Measurements from ENCODE around the gene BTBD2.

The BTBD2 gene

GRCh38 chr19:2044709-2045500 lies 29.4 kb upstream of the BTBD2 start:
- no CpG with 5 or more reads among the region's 18 CpGs for WGBS (ENCODE audit: extremely low coverage, insufficient coverage, low lambda C conversion rate)
- DNase-seq, result no peak
- H3K36me3 ChIP-seq (ENCODE audit: control insufficient read depth, insufficient read depth, low read length), result peaks cover 10% of the 10 kb centered on the region

DNA sequence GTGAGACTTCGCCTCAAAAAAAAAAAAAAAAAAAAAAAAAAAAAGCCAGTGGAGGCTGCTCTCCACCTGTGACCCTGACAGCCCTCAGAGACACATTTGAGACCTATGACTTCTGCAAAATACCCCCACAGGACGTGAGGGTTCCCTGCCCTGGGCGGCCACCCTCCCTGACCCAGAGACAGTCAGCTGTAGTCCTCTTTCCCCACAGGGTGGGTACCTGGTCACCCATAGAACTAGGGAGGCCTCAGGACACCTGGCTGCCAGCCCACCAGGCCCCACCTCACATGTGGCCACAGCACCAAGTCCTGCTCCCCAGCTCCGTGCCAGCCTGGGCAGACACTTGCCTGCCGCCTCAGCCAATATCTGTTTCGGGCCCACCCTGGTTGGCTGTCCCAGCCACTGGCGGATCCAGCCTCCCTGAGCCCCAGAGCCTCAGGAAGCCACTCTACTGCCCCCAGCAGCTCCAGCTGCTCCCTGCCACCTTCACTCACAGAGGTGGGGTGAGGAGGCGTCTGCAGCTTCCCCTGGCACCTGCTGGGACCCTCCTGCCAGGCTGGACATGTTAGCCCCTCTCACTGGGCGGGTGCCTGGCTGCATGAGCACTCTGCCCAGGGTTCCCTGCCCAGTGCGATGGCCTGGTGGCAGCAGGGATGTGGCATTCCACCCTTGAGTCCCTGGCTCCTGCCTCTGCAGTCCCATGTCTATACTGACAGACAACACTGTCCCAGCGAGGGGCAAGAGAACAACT lies 28.6 kb upstream of the BTBD2 start:
- Histone ChIP-seq H2AK5ac (ENCODE audit: low read length) (no peak overlapping the region), H3K4me2 (ENCODE audit: low read length) (no peak overlapping the region), H4K8ac (ENCODE audit: low read depth, low read length) (no peak overlapping the region), H4K5ac (ENCODE audit: low read length) (no peak overlapping the region), H2BK5ac (ENCODE audit: low read length) (no peak overlapping the region), H3K56ac (ENCODE audit: low read length) (peak overlapping the region; percentile 3), H3K9ac (ENCODE audit: low read length) (no peak overlapping the region), H3K27me3 (ENCODE audit: insufficient read depth, low read length, poor library complexity) (no peaks in the 10 kb centered on the region), H3K23ac (ENCODE audit: low read length) (no peak overlapping the region), H3K79me2 (ENCODE audit: control insufficient read depth, insufficient read depth, low read length) (peaks cover 10% of the 10 kb centered on the region), H3K4me3 (ENCODE audit: low read length) (no peak overlapping the region), H3K4me1 (ENCODE audit: control insufficient read depth, low read depth, low read length) (peaks cover 2% of the 10 kb centered on the region), H2BK120ac (ENCODE audit: low read depth, low read length) (no peak overlapping the region), H3K36me3 (ENCODE audit: control insufficient read depth, insufficient read depth, low read length) (peaks cover 11% of the 10 kb centered on the region), H3K79me1 (ENCODE audit: low read length) (peaks cover 15% of the 10 kb centered on the region), H3K27ac (ENCODE audit: low read depth, low read length) (no peak overlapping the region), H3K4ac (ENCODE audit: low read depth, low read length) (no peak overlapping the region), H3K18ac (ENCODE audit: low read length) (no peak overlapping the region), H2BK15ac (replicated peaks; ENCODE audit: low read depth) (no peak overlapping the region)
- no CpG with 5 or more reads among the region's 11 CpGs for WGBS (ENCODE audit: extremely low coverage, insufficient coverage, low lambda C conversion rate)
- DNase-seq, result no peak

More at GRCh38 chr19:2044709-2045500, 29.4 kb upstream of the BTBD2 start:
- Histone ChIP-seq H3K79me1 (ENCODE audit: low read length) (peaks cover 18% of the 10 kb centered on the region), H3K23ac (ENCODE audit: low read length) (no peak overlapping the region), H2BK15ac (replicated peaks; ENCODE audit: low read depth) (no peak overlapping the region), H3K4ac (ENCODE audit: low read depth, low read length) (no peak overlapping the region), H3K27me3 (ENCODE audit: insufficient read depth, low read length, poor library complexity) (no peaks in the 10 kb centered on the region), H3K18ac (ENCODE audit: low read length) (no peak overlapping the region), H3K79me2 (ENCODE audit: control insufficient read depth, insufficient read depth, low read length) (peaks cover 17% of the 10 kb centered on the region), H3K56ac (ENCODE audit: low read length) (no peak overlapping the region), H2BK5ac (ENCODE audit: low read length) (no peak overlapping the region), H4K5ac (ENCODE audit: low read length) (no peak overlapping the region), H4K8ac (ENCODE audit: low read depth, low read length) (no peak overlapping the region), H3K4me1 (ENCODE audit: control insufficient read depth, low read depth, low read length) (peaks cover 4% of the 10 kb centered on the region), H2AK5ac (ENCODE audit: low read length) (no peak overlapping the region), H3K4me2 (ENCODE audit: low read length) (no peak overlapping the region), H3K27ac (ENCODE audit: low read depth, low read length) (no peak overlapping the region), H3K9ac (ENCODE audit: low read length) (no peak overlapping the region), H3K4me3 (ENCODE audit: low read length) (no peak overlapping the region), H2BK120ac (ENCODE audit: low read depth, low read length) (no peak overlapping the region)

DNA sequence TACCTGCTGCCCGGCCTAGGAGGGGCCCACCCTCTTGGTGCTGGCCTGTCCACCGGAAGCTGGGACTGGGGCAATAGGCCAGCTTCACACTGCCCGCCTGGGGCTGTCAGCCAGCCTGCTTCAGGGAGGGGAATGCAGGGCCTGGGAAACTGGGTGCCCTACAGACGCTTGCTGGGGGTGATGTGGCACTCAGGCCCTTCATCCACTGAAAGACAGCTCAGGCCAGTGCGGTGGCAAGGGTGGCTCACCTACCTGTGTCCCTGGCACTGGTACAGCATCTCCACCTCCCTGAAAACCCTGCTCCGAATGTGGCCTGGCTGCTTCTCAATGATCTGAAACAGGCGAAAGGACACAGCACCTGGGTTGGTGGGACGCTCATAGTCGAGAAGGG lies 27.7 kb upstream of the BTBD2 start:
- no peak overlapping the region for H4K5ac ChIP-seq (ENCODE audit: low read length)
- no peak overlapping the region for H4K8ac ChIP-seq (ENCODE audit: low read depth, low read length)
- H2BK120ac ChIP-seq (ENCODE audit: low read depth, low read length), result no peak overlapping the region
- no peak overlapping the region for H3K27ac ChIP-seq (ENCODE audit: low read depth, low read length)
- H3K23ac ChIP-seq (ENCODE audit: low read length), result peak overlapping the region; percentile 56
- no peak overlapping the region for H3K4me2 ChIP-seq (ENCODE audit: low read length)
- H3K9ac ChIP-seq (ENCODE audit: low read length), result no peak overlapping the region
- peaks cover 11% of the 10 kb centered on the region for H3K36me3 ChIP-seq (ENCODE audit: control insufficient read depth, insufficient read depth, low read length)
- no peak overlapping the region for H3K4ac ChIP-seq (ENCODE audit: low read depth, low read length)
- peaks cover 9% of the 10 kb centered on the region for H3K79me1 ChIP-seq (ENCODE audit: low read length)
- peaks cover 2% of the 10 kb centered on the region for H3K79me2 ChIP-seq (ENCODE audit: control insufficient read depth, insufficient read depth, low read length)
- WGBS (ENCODE audit: extremely low coverage, insufficient coverage, low lambda C conversion rate), result no CpG with 5 or more reads among the region's 9 CpGs
- H3K18ac ChIP-seq (ENCODE audit: low read length), result no peak overlapping the region
- no peak overlapping the region for H3K56ac ChIP-seq (ENCODE audit: low read length)
- peaks cover 2% of the 10 kb centered on the region for H3K4me1 ChIP-seq (ENCODE audit: control insufficient read depth, low read depth, low read length)
- H2BK15ac ChIP-seq (replicated peaks; ENCODE audit: low read depth), result no peak overlapping the region
- H3K4me3 ChIP-seq (ENCODE audit: low read length), result no peak overlapping the region
- no peak overlapping the region for H2AK5ac ChIP-seq (ENCODE audit: low read length)
- no peak overlapping the region for H2BK5ac ChIP-seq (ENCODE audit: low read length)
- no peak for DNase-seq
- no peaks in the 10 kb centered on the region for H3K27me3 ChIP-seq (ENCODE audit: insufficient read depth, low read length, poor library complexity)

- Histone ChIP-seq H3K4me2 (ENCODE audit: low read length) (peak overlapping the region; percentile 21), H4K8ac (ENCODE audit: low read depth, low read length) (no peak overlapping the region), H3K56ac (ENCODE audit: low read length) (peak overlapping the region; percentile 56), H3K27me3 (ENCODE audit: insufficient read depth, low read length, poor library complexity) (no peaks in the 10 kb centered on the region), H3K4me1 (ENCODE audit: control insufficient read depth, low read depth, low read length) (peaks cover 2% of the 10 kb centered on the region), H3K36me3 (ENCODE audit: control insufficient read depth, insufficient read depth, low read length) (peaks cover 11% of the 10 kb centered on the region), H3K4ac (ENCODE audit: low read depth, low read length) (no peak overlapping the region), H4K5ac (ENCODE audit: low read length) (no peak overlapping the region), H3K4me3 (ENCODE audit: low read length) (no peak overlapping the region), H2BK120ac (ENCODE audit: low read depth, low read length) (no peak overlapping the region), H2BK5ac (ENCODE audit: low read length) (no peak overlapping the region), H2BK15ac (replicated peaks; ENCODE audit: low read depth) (no peak overlapping the region), H3K79me2 (ENCODE audit: control insufficient read depth, insufficient read depth, low read length) (no peaks in the 10 kb centered on the region), H2AK5ac (ENCODE audit: low read length) (no peak overlapping the region), H3K79me1 (ENCODE audit: low read length) (peaks cover 7% of the 10 kb centered on the region), H3K9ac (ENCODE audit: low read length) (peak overlapping the region; percentile 52), H3K18ac (ENCODE audit: low read length) (peak overlapping the region; percentile 31), H3K23ac (ENCODE audit: low read length) (no peak overlapping the region), H3K27ac (ENCODE audit: low read depth, low read length) (peak overlapping the region; percentile 13)
- DNase-seq, result no peak
- WGBS (ENCODE audit: extremely low coverage, insufficient coverage, low lambda C conversion rate), result no CpG with 5 or more reads among the region's 29 CpGs
Measured at GRCh38 chr19:2042485-2043250, 27.2 kb upstream of the BTBD2 start.

- Histone ChIP-seq H3K4me1 (ENCODE audit: control insufficient read depth, low read depth, low read length) (peaks cover 2% of the 10 kb centered on the region), H3K27me3 (ENCODE audit: insufficient read depth, low read length, poor library complexity) (no peaks in the 10 kb centered on the region), H2BK120ac (ENCODE audit: low read depth, low read length) (no peak overlapping the region), H4K8ac (ENCODE audit: low read depth, low read length) (no peak overlapping the region), H3K4me3 (ENCODE audit: low read length) (no peak overlapping the region), H2BK15ac (replicated peaks; ENCODE audit: low read depth) (no peak overlapping the region), H2BK5ac (ENCODE audit: low read length) (no peak overlapping the region), H3K56ac (ENCODE audit: low read length) (peak overlapping the region; percentile 95), H3K18ac (ENCODE audit: low read length) (peak overlapping the region; percentile 31), H3K79me2 (ENCODE audit: control insufficient read depth, insufficient read depth, low read length) (no peaks in the 10 kb centered on the region), H3K4ac (ENCODE audit: low read depth, low read length) (no peak overlapping the region), H4K5ac (ENCODE audit: low read length) (no peak overlapping the region), H3K79me1 (ENCODE audit: low read length) (peaks cover 4% of the 10 kb centered on the region), H3K36me3 (ENCODE audit: control insufficient read depth, insufficient read depth, low read length) (peaks cover 11% of the 10 kb centered on the region), H3K23ac (ENCODE audit: low read length) (no peak overlapping the region), H3K4me2 (ENCODE audit: low read length) (peak overlapping the region; percentile 40), H3K27ac (ENCODE audit: low read depth, low read length) (peak overlapping the region; percentile 13), H2AK5ac (ENCODE audit: low read length) (no peak overlapping the region), H3K9ac (ENCODE audit: low read length) (peak overlapping the region; percentile 66)
- WGBS (ENCODE audit: extremely low coverage, insufficient coverage, low lambda C conversion rate), result no CpG with 5 or more reads among the region's 77 CpGs
- DNase-seq, result peak; percentile 98
Measured at GRCh38 chr19:2041683-2042484, 26.4 kb upstream of the BTBD2 start.
